Mammary epithelial cell (primary cell): ENCODE data around the gene ARHGEF40.

Experiments
- CTCF ChIP-seq, 2 donors: IDR thresholded peaks in 1 of 2; conservative IDR thresholded peaks in 1 of 2; 2 replicates each; pipeline ENCODE4 v1.5.1; 2011 to 2012; ENCODE audit warnings: inconsistent platforms in 2 of 2, low read length in 2 of 2, mild to moderate bottlenecking in 2 of 2, control low read depth in 1 of 2, low read depth in 1 of 2; ENCODE audit not compliant: insufficient read depth in 1 of 2; ENCODE audit errors: extremely low read depth in 1 of 2
- EZH2 ChIP-seq: IDR thresholded peaks from 2 replicates; pipeline ENCODE4 v1.6.1; 2012; ENCODE audit warnings: low read length, inconsistent platforms, borderline replicate concordance

GRCh38 chr14:21103710-21104447 is 33.8 kb downstream of the ARHGEF40 start:
- TF ChIP-seq CTCF (conservative IDR thresholded peaks at IDR 0.05 in 1 of 2, IDR thresholded peaks at IDR 0.05 in 1 of 2; ENCODE audit: extremely low read depth in 1 of 2, insufficient read depth in 1 of 2, low read depth in 1 of 2, low read length in 2 of 2) (peak; percentile 73 to 86), EZH2 (no peak)
